ENCODE measurements around the gene CPT1A. TPM values are rescaled to one million over a fixed set of nuclear protein-coding genes. Genes with fewer than 3 reads are reported as not detected.

CPT1A gene
- total and polyA plus RNA-seq, 10 of the 15 experiments (the other 5 are each of a cell fraction or from before 2014, with no cell fraction given), result 1.1 to 17.5 (median 6.0) TPM

DNA sequence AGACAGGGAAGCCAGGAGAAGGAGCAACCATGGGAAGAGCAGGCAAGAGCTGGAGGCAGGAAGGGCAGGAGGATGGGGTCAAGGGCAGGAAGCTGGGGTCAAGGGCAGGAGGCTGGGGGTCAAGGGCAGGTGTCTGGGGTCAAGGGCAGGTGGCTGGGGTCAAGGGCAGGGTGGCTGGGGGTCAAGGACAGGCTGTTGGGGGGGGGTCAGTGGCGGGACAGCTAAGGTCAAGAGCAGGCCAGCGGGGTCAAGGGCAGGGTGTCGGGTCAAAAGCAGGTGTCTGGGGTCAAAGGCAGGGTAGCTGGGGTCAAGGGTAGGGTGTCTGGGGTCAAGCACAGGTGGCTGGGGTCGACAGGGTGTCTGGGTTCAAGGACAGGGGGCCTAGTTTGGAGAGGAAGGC is 24.2 kb downstream of the CPT1A start (continued):
- TF ChIP-seq CEBPB (IDR thresholded peaks at IDR 0.05; ENCODE audit: borderline replicate concordance in 1 of 2, low read depth in 2 of 2, low read length in 2 of 2), result no peak
- TF ChIP-seq LARP7 (IDR thresholded peaks at IDR 0.05), result no peak
- TF ChIP-seq CREM (IDR thresholded peaks at IDR 0.05; ENCODE audit: low read depth), result no peak
- no peak for TF ChIP-seq CHD1 (IDR thresholded peaks at IDR 0.05; ENCODE audit: low read depth, low read length)
- TF ChIP-seq CBFB (IDR thresholded peaks at IDR 0.05; ENCODE audit: low read depth), result no peak
- no peak for TF ChIP-seq TCF12 (IDR thresholded peaks at IDR 0.05; ENCODE audit: low read depth, low read length)

DNA sequence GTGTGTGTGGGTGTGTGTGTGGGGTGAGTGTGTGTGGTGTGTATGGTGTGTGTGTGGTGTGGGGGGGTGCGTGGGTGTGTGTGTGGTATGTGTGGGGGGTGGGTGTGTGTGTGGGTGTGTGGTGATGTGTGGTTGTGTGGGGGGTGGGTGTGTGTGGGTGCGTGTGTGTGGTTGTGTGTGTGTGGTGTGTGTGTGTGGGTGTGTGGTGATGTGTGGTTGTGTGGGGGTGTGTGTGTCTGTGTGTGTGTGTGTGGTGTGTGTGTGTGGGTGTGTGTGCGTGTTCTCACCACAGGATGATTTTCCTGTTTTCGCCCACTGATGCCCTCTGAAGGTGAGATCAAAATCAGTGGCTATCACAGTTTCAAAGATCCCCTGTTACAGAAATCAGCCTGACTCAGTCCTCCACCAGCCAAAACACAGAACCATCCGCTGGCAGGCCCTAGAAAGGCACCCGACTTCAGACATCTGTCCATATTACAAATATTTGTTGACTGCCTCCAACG is 24.7 kb downstream of the CPT1A start:
- no peak overlapping the region for H3K4me3 ChIP-seq
- H3K9ac ChIP-seq (ENCODE audit: control insufficient read depth, insufficient read depth, low read length), result no peak overlapping the region
- RAD21 ChIA-PET (ENCODE audit: unreplicated experiment), result no interaction called here
- ATAC-seq, result no peak
- SMC1A ChIA-PET (ENCODE audit: uncharacterized antibody, unreplicated experiment), result no interaction called here
- no peak overlapping the region for H3K27ac ChIP-seq (ENCODE audit: control insufficient read depth, insufficient read depth)
- CTCF ChIA-PET, result no interaction called here
- H3K27me3 ChIP-seq (replicated peaks in 1 of 2; ENCODE audit: control insufficient read depth in 2 of 2, insufficient read depth in 2 of 2, low read length in 1 of 2), result no peaks in the 10 kb centered on the region
- TF ChIP-seq CREM (IDR thresholded peaks at IDR 0.05; ENCODE audit: low read depth) (no peak), RUNX3 (IDR thresholded peaks at IDR 0.05; ENCODE audit: low read length) (peak; percentile 73), ATF7 (IDR thresholded peaks at IDR 0.05; ENCODE audit: low read depth) (0 out of 2 replicates have a peak, but pooled peaks have one; percentile 17), EGR1 (IDR thresholded peaks at IDR 0.05; ENCODE audit: borderline replicate concordance in 1 of 2, low read depth in 2 of 2, low read length in 2 of 2) (peak in 1 of 2 experiments; percentile 70; a peak in 2 of 3 replicates)
- POLR2A ChIA-PET, result no interaction called here
- FAIRE-seq, result peak; percentile 85
- no peaks in the 10 kb centered on the region for H3K9me3 ChIP-seq (replicated peaks; ENCODE audit: control insufficient read depth, insufficient read depth, low read length)
- WGBS (ENCODE audit: insufficient coverage, insufficient replicate concordance, low lambda C conversion rate, missing lambda C conversion rate), result 98% methylated on average over 3 of the region's 7 CpGs
- H3K36me3 ChIP-seq (ENCODE audit: control insufficient read depth in 2 of 2, insufficient read depth in 2 of 2, low read length in 1 of 2), result no peaks in the 10 kb centered on the region; a peak in 2 of 4 replicates
- no TSS peak for BruUV-seq (replicated peaks)
- DNase-seq (ENCODE audit: low read depth, low spot score), result no peak
- no peak overlapping the region for H3K4me2 ChIP-seq (ENCODE audit: control insufficient read depth, insufficient read depth)
- intact Hi-C loops (cut with micrococcal nuclease; ENCODE audit: unreplicated experiment), result no loop called here
- H4K20me1 ChIP-seq (ENCODE audit: control insufficient read depth, insufficient read depth), result 0 out of 2 replicates have a peak, but pooled peaks cover 2% of the 10 kb centered on the region
- H3K4me1 ChIP-seq (ENCODE audit: control insufficient read depth, insufficient read depth, low read length), result no peaks in the 10 kb centered on the region
- H3K79me2 ChIP-seq (ENCODE audit: control insufficient read depth, insufficient read depth, low read length), result no peaks in the 10 kb centered on the region
- in situ Hi-C loops (cut with MboI), result no loop called here
- no peak overlapping the region for H2AFZ ChIP-seq (ENCODE audit: control insufficient read depth, low read depth, low read length)
